IMR-90 (cell line): ENCODE results near the gene RHOXF2. TPM values are rescaled to one million over a fixed set of nuclear protein-coding genes. Genes with fewer than 3 reads are reported as not detected.

Experiments used
- ATAC-seq: fragments of 200-7000 bp; cut with Tn5 transposase; 2 replicates; pipeline ENCODE4 v1.9.1; 2020; ENCODE audit warnings: low read depth, mild to moderate bottlenecking, moderate library complexity
- BruUV-seq: library from RNA; stranded (reverse); fragments of 400-500 nt; replicated peaks from 2 replicates; lab custom pipeline; 2021; lab: Mats Ljungman, UMichigan
- CTCF ChIA-PET: fragments of 300-600 bp; formaldehyde crosslinking; extraction: SDS; loops from one replicate; lab custom pipeline; 2021; ENCODE audit warnings: antibody characterized with exemption; lab: Yijun Ruan, JAX
- POLR2A ChIA-PET: fragments of 300-600 bp; sonication (Branson Sonifier 250); formaldehyde crosslinking; loops from one replicate; lab custom pipeline; 2022; ENCODE audit warnings: antibody characterized with exemption; ENCODE audit not compliant: unreplicated experiment; lab: Charles Lee
- DNase-seq: peaks from one replicate; pipeline ENCODE4 v3.0.0; 2013
- H2AFZ ChIP-seq: replicated peaks from 2 replicates; pipeline ENCODE3; 2013; ENCODE audit warnings: low read length, mild to moderate bottlenecking; ENCODE audit not compliant: poor library complexity
- H2AK5ac ChIP-seq: 2 replicates; pipeline ENCODE4 v1.6.1; 2013; ENCODE audit warnings: low read depth, low read length, inconsistent platforms
- H2AK9ac ChIP-seq: replicated peaks from 2 replicates; pipeline ENCODE3; 2013; ENCODE audit warnings: mild to moderate bottlenecking, low read depth, low read length, moderate library complexity; ENCODE audit not compliant: poor library complexity
- H2BK120ac ChIP-seq: 2 replicates; pipeline ENCODE4 v1.6.1; 2013; ENCODE audit warnings: low read depth, low read length, inconsistent platforms
- H2BK15ac ChIP-seq: 3 replicates; pipeline ENCODE4 v1.6.1; 2013; ENCODE audit warnings: low read depth, low read length, inconsistent platforms
- H2BK20ac ChIP-seq: 2 replicates; pipeline ENCODE4 v1.6.1; 2013; ENCODE audit warnings: low read depth, mild to moderate bottlenecking, inconsistent platforms, low read length, moderate library complexity
- H2BK5ac ChIP-seq: 2 replicates; pipeline ENCODE4 v1.6.1; 2013; ENCODE audit warnings: mild to moderate bottlenecking, low read depth, low read length, inconsistent platforms; ENCODE audit not compliant: poor library complexity, severe bottlenecking
- H3K14ac ChIP-seq: replicated peaks from 2 replicates; pipeline ENCODE4 v1.6.1; 2013; ENCODE audit warnings: low read depth, low read length, inconsistent platforms
- H3K18ac ChIP-seq: 2 replicates; pipeline ENCODE4 v1.6.1; 2013; ENCODE audit warnings: low read depth, low read length, control low read depth
- H3K23ac ChIP-seq: 2 replicates; pipeline ENCODE4 v1.6.1; 2013; ENCODE audit warnings: low read depth, low read length, inconsistent platforms
- H3K27ac ChIP-seq: 2 replicates; pipeline ENCODE4 v1.5.1; 2013; ENCODE audit warnings: mild to moderate bottlenecking, control low read depth, low read length; ENCODE audit not compliant: insufficient read depth
- H3K27me3 ChIP-seq: 2 replicates; pipeline ENCODE4 v1.6.1; 2013; ENCODE audit warnings: low read length; ENCODE audit not compliant: control insufficient read depth, insufficient read depth
- H3K36me3 ChIP-seq: 2 replicates; pipeline ENCODE4 v1.6.1; 2013; ENCODE audit warnings: low read length, mixed read lengths; ENCODE audit not compliant: control insufficient read depth, insufficient read depth
- H3K4ac ChIP-seq: 2 replicates; pipeline ENCODE4 v1.6.1; 2013; ENCODE audit warnings: low read depth, low read length, inconsistent platforms
- H3K4me1 ChIP-seq: 2 replicates; pipeline ENCODE4 v1.6.1; 2013; ENCODE audit warnings: low read length, mixed read lengths; ENCODE audit not compliant: control insufficient read depth, insufficient read depth
- H3K4me2 ChIP-seq: 2 replicates; pipeline ENCODE4 v1.6.1; 2013; ENCODE audit warnings: low read depth, mild to moderate bottlenecking, control low read depth, low read length, moderate library complexity
- H3K4me3 ChIP-seq: 2 replicates; pipeline ENCODE4 v1.5.1; 2013; ENCODE audit warnings: low read depth, mild to moderate bottlenecking, control low read depth, low read length, moderate library complexity; ENCODE audit not compliant: insufficient read depth
- H3K56ac ChIP-seq: 2 replicates; pipeline ENCODE4 v1.6.1; 2013; ENCODE audit warnings: low read length, inconsistent platforms; ENCODE audit not compliant: insufficient read depth; ENCODE audit errors: extremely low read depth
- H3K79me1 ChIP-seq, 2 experiments: 2 replicates each; pipeline ENCODE4 v1.6.1; 2013; ENCODE audit warnings: low read length in 2 of 2, inconsistent platforms in 1 of 2, low read depth in 1 of 2
- H3K9ac ChIP-seq: 2 replicates; pipeline ENCODE4 v1.6.1; 2013; ENCODE audit warnings: low read depth, low read length, control low read depth
- H3K9me1 ChIP-seq: 2 replicates; pipeline ENCODE4 v1.6.1; 2013; ENCODE audit warnings: low read length, inconsistent platforms; ENCODE audit not compliant: insufficient read depth
- H3K9me3 ChIP-seq: 2 replicates; pipeline ENCODE4 v1.6.1; 2013; ENCODE audit warnings: low read length; ENCODE audit not compliant: control insufficient read depth, insufficient read depth
- H4K20me1 ChIP-seq: 2 replicates; pipeline ENCODE4 v1.6.1; 2013; ENCODE audit warnings: low read length, inconsistent platforms; ENCODE audit not compliant: insufficient read depth
- H4K5ac ChIP-seq: 2 replicates; pipeline ENCODE4 v1.6.1; 2013; ENCODE audit warnings: mild to moderate bottlenecking, low read depth, low read length, control low read depth
- H4K8ac ChIP-seq, 2 experiments: 2 replicates each; pipeline ENCODE4 v1.6.1; 2013; ENCODE audit warnings: low read depth in 2 of 2, low read length in 2 of 2, control low read depth in 1 of 2, inconsistent platforms in 1 of 2
- H4K91ac ChIP-seq: 2 replicates; pipeline ENCODE4 v1.6.1; 2013; ENCODE audit warnings: low read depth, low read length, inconsistent platforms; ENCODE audit not compliant: insufficient read depth
- FOS ChIP-seq: fragments of 150-350 bp; IDR thresholded peaks from 2 replicates; pipeline ENCODE4 v1.6.1; 2016; ENCODE audit warnings: low read depth, low read length
- MAZ ChIP-seq: IDR thresholded peaks from 2 replicates; pipeline ENCODE4 v1.6.1; 2012; ENCODE audit warnings: low read depth, mild to moderate bottlenecking, low read length, improper control_type of control experiment, moderate library complexity, borderline replicate concordance
- MXI1 ChIP-seq: IDR thresholded peaks from 2 replicates; pipeline ENCODE4 v1.6.1; 2012; ENCODE audit warnings: low read depth, mild to moderate bottlenecking, low read length, moderate library complexity, borderline replicate concordance
- NFE2L2 ChIP-seq: fragments of 150-350 bp; IDR thresholded peaks from 2 replicates; pipeline ENCODE4 v1.6.1; 2016; ENCODE audit warnings: low read depth, mild to moderate bottlenecking, low read length
- POLR2A ChIP-seq: IDR thresholded peaks from 2 replicates; pipeline ENCODE4 v1.6.1; 2012; ENCODE audit warnings: mild to moderate bottlenecking, low read depth, low read length
- RCOR1 ChIP-seq: IDR thresholded peaks from 2 replicates; pipeline ENCODE4 v1.6.1; 2012; ENCODE audit warnings: mild to moderate bottlenecking, low read length, improper control_type of control experiment; ENCODE audit not compliant: insufficient replicate concordance
- SMC3 ChIP-seq: fragments of 150-350 bp; IDR thresholded peaks from 2 replicates; pipeline ENCODE4 v1.6.1; 2016; ENCODE audit warnings: low read depth, mild to moderate bottlenecking, antibody characterized with exemption, low read length, moderate library complexity
- WGBS, 2 experiments: methylation state at CpG; one replicate each; pipeline versions ENCODE4 v1.1.5 to v1.1.7; 2013; ENCODE audit warnings: missing lambda C conversion rate in 2 of 2; ENCODE audit not compliant: insufficient read length in 1 of 2; ENCODE audit errors: extremely low coverage in 2 of 2; 5-methylcytosine and 5-hydroxymethylcytosine counted together
- dilution Hi-C: fragments of 300-500 bp; cut with HindIII; formaldehyde crosslinking; loops from one replicate; pipeline ENCODE4 v1.14.3; 2018; ENCODE audit warnings: low sequenced_read_pairs; ENCODE audit not compliant: unreplicated experiment
- in situ Hi-C: fragments of 300-500 bp; cut with MboI; formaldehyde crosslinking; loops from 3 replicates; pipeline ENCODE4 v1.14.3; 2019; ENCODE audit warnings: low sequenced_read_pairs, inconsistent platforms, mixed read lengths
- intact Hi-C: fragments of 100-400 bp; cut with micrococcal nuclease; formaldehyde crosslinking; loops from 2 replicates; pipeline ENCODE4 v1.10.0; 2022
- polyA plus RNA-seq, 3 experiments: library from polyadenylated mRNA; depleted of rRNA; stranded (reverse); fragments of >200 nt; gene quantifications; 2 replicates each; pipeline ENCODE4 v1.2.3, GENCODE V29; 2012; ENCODE audit warnings: low replicate concordance in 1 of 3
- total RNA-seq: library from RNA; depleted of rRNA; stranded (reverse); fragments of >200 nt; gene quantifications from 2 replicates; pipeline ENCODE4 v1.2.3, GENCODE V29; 2012
- TF ChIP-seq, protein P1 (sequence below): conservative IDR thresholded peaks from 2 replicates; pipeline ENCODE4 v1.5.1; 2012; ENCODE audit warnings: mild to moderate bottlenecking, low read depth, low read length, improper control_type of control experiment
- TF ChIP-seq, protein P2 (sequence below): fragments of 150-350 bp; IDR thresholded peaks from 2 replicates; pipeline ENCODE4 v1.6.1; 2017; ENCODE audit warnings: mild to moderate bottlenecking, antibody characterized with exemption, low read length, low read depth

Gene RHOXF2
- total and polyA plus RNA-seq, 2 of the 4 experiments (the other 2 are of a cell fraction), result not detected

DNA sequence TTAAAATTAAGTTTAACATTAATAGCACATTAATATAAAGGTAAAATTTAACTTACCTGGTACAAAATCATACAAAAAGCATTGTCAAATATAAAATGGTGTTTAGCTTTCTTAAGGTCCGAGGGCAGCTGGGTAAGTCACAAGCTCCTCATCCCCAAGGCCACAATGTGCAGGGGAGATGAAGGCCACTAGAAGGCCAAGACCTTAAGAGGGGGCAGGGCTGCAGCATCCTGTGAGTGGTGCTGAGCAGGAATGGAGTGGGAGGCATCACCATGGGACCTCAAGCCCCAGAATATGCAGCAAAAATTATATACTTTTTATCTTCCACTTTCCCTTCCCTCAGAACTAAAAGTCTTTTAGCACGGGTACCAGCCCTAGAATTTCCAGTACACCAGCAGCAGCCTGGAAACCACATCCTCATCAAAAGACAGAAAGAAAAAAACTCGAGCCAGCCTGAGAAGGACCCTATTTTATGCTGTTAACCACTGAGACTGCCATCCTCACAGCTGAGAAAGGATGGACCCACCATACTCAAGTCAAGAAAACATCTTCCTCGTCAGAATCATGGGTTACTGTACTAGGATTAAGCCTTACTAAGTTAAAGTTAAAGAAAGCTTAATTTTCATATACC lies 13.0 kb upstream of the RHOXF2 start:
- Histone ChIP-seq H2BK5ac (no peak overlapping the region), H4K8ac (no peak overlapping the region), H3K36me3 (no peaks in the 10 kb centered on the region), H2BK120ac (no peak overlapping the region), H3K9me1 (no peaks in the 10 kb centered on the region), H4K5ac (no peak overlapping the region), H3K9me3 (peaks cover 7% of the 10 kb centered on the region), H3K4ac (no peak overlapping the region), H2BK15ac (no peak overlapping the region), H3K27ac (no peak overlapping the region), H2AK9ac (no peak overlapping the region), H2BK20ac (no peak overlapping the region), H3K4me2 (no peak overlapping the region), H3K4me3 (no peak overlapping the region), H3K14ac (no peak overlapping the region), H4K20me1 (no peaks in the 10 kb centered on the region), H3K27me3 (peaks cover 2% of the 10 kb centered on the region), H4K91ac (no peak overlapping the region), H3K4me1 (no peaks in the 10 kb centered on the region), H2AFZ (no peak overlapping the region), H3K18ac (no peak overlapping the region), H3K79me1 (no peaks in the 10 kb centered on the region), H3K56ac (no peak overlapping the region), H2AK5ac (no peak overlapping the region), H3K23ac (no peak overlapping the region), H3K9ac (no peak overlapping the region)
- TF ChIP-seq, protein P1, sequence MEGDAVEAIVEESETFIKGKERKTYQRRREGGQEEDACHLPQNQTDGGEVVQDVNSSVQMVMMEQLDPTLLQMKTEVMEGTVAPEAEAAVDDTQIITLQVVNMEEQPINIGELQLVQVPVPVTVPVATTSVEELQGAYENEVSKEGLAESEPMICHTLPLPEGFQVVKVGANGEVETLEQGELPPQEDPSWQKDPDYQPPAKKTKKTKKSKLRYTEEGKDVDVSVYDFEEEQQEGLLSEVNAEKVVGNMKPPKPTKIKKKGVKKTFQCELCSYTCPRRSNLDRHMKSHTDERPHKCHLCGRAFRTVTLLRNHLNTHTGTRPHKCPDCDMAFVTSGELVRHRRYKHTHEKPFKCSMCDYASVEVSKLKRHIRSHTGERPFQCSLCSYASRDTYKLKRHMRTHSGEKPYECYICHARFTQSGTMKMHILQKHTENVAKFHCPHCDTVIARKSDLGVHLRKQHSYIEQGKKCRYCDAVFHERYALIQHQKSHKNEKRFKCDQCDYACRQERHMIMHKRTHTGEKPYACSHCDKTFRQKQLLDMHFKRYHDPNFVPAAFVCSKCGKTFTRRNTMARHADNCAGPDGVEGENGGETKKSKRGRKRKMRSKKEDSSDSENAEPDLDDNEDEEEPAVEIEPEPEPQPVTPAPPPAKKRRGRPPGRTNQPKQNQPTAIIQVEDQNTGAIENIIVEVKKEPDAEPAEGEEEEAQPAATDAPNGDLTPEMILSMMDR, result no peak
- TF ChIP-seq POLR2A, result no peak
- TF ChIP-seq, protein P2, sequence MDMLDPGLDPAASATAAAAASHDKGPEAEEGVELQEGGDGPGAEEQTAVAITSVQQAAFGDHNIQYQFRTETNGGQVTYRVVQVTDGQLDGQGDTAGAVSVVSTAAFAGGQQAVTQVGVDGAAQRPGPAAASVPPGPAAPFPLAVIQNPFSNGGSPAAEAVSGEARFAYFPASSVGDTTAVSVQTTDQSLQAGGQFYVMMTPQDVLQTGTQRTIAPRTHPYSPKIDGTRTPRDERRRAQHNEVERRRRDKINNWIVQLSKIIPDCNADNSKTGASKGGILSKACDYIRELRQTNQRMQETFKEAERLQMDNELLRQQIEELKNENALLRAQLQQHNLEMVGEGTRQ, result no peak
- TF ChIP-seq RCOR1, result no peak
- TF ChIP-seq MAZ, result no peak
- TF ChIP-seq SMC3, result no peak
- TF ChIP-seq MXI1, result no peak
- no peak for TF ChIP-seq FOS
- TF ChIP-seq NFE2L2, result no peak
- no peak for DNase-seq
- in situ Hi-C loops, result loop anchor here (25.0 kb wide), 1 partner anchor 183 kb away; no protein-coding TSS in a partner anchor
- CTCF ChIA-PET, result no interaction called here
- BruUV-seq, result no TSS peak
- POLR2A ChIA-PET, result no interaction called here
- intact Hi-C loops, result no loop called here
- WGBS, 2 experiments, result no CpG with 5 or more reads among the region's 4 CpGs
- ATAC-seq, result no peak
- dilution Hi-C loops, result no loop called here
